ENCODE measurements around the gene SAMHD1. TPM values are rescaled to one million over a fixed set of nuclear protein-coding genes. Genes with fewer than 3 reads are reported as not detected.

The SAMHD1 gene
- total and polyA plus RNA-seq, 9 of the 15 experiments (the other 6 are each of a cell fraction or from before 2014, with no cell fraction given) = 6.8 to 20.4 (median 14.8) TPM

- intact Hi-C loops (cut with micrococcal nuclease) = no loop called here
- Histone ChIP-seq H3K9ac (ENCODE audit: insufficient read depth in 1 of 2, low read depth in 2 of 2, low read length in 2 of 2) (no peak overlapping the region), H2AFZ (ENCODE audit: low read depth, low read length) (no peak overlapping the region), H3K4me2 (ENCODE audit: insufficient read depth, low read length) (no peak overlapping the region), H3K4me3 (no peak overlapping the region), H3K36me3 (ENCODE audit: control insufficient read depth, insufficient read depth, low read length) (peaks cover 3% of the 10 kb centered on the region; the same call in 2 of the 3 replicates), H4K20me1 (replicated peaks; ENCODE audit: control insufficient read depth, insufficient read depth, low read length) (no peaks in the 10 kb centered on the region), H3K9me1 (ENCODE audit: control insufficient read depth, insufficient read depth, low read length) (no peaks in the 10 kb centered on the region), H3K79me2 (ENCODE audit: control insufficient read depth, insufficient read depth, low read length) (no peaks in the 10 kb centered on the region), H3K27me3 (ENCODE audit: control insufficient read depth in 2 of 2, insufficient read depth in 2 of 2, low read length in 2 of 2) (no peaks in the 10 kb centered on the region), H3K9me3 (replicated peaks; ENCODE audit: control insufficient read depth, insufficient read depth, low read depth, low read length) (no peaks in the 10 kb centered on the region), H3K27ac (ENCODE audit: extremely low read depth, low read depth, low read length) (no peak overlapping the region), H3K4me1 (replicated peaks in 1 of 2; ENCODE audit: control insufficient read depth in 2 of 2, insufficient read depth in 2 of 2, low read length in 2 of 2) (no peaks in the 10 kb centered on the region)
- DNase-seq (ENCODE audit: extremely low read depth in 1 of 4, low spot score in 3 of 4) (no peak), ATAC-seq (no peak), FAIRE-seq (no peak)
- in situ Hi-C loops (cut with MboI) = no loop called here
- no TSS peak for BruUV-seq (replicated peaks)
- TF ChIP-seq HSF4 (CRISPR knock-in tag; IDR thresholded peaks at IDR 0.05; ENCODE audit: borderline replicate concordance) (no peak), ZNF239 (CRISPR knock-in tag; IDR thresholded peaks at IDR 0.05) (no peak), PTTG1 (tag; IDR thresholded peaks at IDR 0.05; ENCODE audit: low read depth) (no peak), SMARCB1 (IDR thresholded peaks at IDR 0.05; ENCODE audit: insufficient read length, low read depth) (no peak)
- TF ChIP-seq, protein P1, sequence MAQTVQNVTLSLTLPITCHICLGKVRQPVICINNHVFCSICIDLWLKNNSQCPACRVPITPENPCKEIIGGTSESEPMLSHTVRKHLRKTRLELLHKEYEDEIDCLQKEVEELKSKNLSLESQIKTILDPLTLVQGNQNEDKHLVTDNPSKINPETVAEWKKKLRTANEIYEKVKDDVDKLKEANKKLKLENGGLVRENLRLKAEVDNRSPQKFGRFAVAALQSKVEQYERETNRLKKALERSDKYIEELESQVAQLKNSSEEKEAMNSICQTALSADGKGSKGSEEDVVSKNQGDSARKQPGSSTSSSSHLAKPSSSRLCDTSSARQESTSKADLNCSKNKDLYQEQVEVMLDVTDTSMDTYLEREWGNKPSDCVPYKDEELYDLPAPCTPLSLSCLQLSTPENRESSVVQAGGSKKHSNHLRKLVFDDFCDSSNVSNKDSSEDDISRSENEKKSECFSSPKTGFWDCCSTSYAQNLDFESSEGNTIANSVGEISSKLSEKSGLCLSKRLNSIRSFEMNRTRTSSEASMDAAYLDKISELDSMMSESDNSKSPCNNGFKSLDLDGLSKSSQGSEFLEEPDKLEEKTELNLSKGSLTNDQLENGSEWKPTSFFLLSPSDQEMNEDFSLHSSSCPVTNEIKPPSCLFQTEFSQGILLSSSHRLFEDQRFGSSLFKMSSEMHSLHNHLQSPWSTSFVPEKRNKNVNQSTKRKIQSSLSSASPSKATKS (CRISPR knock-in tag; IDR thresholded peaks at IDR 0.05) = no peak
- ChIA-PET CTCF (ENCODE audit: low intra/inter-chr PET ratio) (no interaction called here), POLR2A (interaction anchor here (1.3 kb wide), 1 partner anchor 15 kb away, joined by 4 read pairs; no protein-coding TSS in a partner anchor)
- whole genome bisulfite sequencing (ENCODE audit: insufficient coverage, low coverage, missing lambda C conversion rate) = 91% methylated on average over 2 of the region's 2 CpGs
Measured at GRCh38 chr20:36904690-36905089, 46.8 kb downstream of the SAMHD1 start.

All from K562 (cell line).